GM18858 (cell line): ENCODE data around the gene FAM162B.
"Not testable (repeated sequence)": the region's sequence is repeated elsewhere in the genome, so short reads cannot be mapped to it uniquely, and the experiment has no call there.

Experiments used
- ATAC-seq: cut with Tn5 transposase; IDR thresholded peaks from one replicate; pipeline ENCODE4 v1.9.1; 2021; ENCODE audit not compliant: unreplicated experiment

FAM162B gene

GRCh38 chr6:116730513-116730912 is 35.0 kb downstream of the FAM162B start:
- no peak for ATAC-seq

- no peak for ATAC-seq
Observed at GRCh38 chr6:116726947-116727346, 38.6 kb downstream of the FAM162B start.

GRCh38 chr6:116714761-116715160 is 50.8 kb downstream of the FAM162B start:
- no peak for ATAC-seq

- no peak for ATAC-seq
Observed at GRCh38 chr6:116714296-116714695, 51.2 kb downstream of the FAM162B start.

GRCh38 chr6:116705917-116706316 is 59.6 kb downstream of the FAM162B start:
- no peak for ATAC-seq

DNA sequence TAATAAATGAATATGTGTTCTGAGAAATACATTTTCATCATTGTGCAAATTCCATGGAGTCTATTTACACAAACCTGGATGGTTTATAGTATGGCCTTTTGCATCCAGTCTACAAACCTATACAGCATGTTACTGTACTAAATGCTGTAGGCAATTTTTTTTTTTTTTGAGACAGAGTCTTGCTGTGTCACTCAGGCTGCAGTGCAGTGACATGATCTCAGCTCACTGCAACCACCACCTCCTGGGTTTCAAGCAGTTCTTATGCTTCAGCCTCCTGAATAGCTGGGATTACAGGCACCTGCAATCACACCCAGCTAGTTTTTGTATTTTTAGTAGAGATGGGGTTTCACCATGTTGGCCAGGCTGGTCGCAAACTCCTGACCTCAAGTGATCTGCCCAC is 61.6 kb downstream of the FAM162B start:
- not testable (repeated sequence) for ATAC-seq
